ENCODE data around the gene LRP2BP. TPM values are rescaled to one million over a fixed set of nuclear protein-coding genes. Genes with fewer than 3 reads are reported as not detected.

LRP2BP gene
- total RNA-seq, 4 donors from 2014 or later: 0.85 to 2.1 (median 1.4) TPM

GRCh38 chr4:185371702-185372101 lies 24.0 kb downstream of the LRP2BP start:
- no peak for TF ChIP-seq CTCF (IDR thresholded peaks at IDR 0.05; ENCODE audit: low read depth)

DNA sequence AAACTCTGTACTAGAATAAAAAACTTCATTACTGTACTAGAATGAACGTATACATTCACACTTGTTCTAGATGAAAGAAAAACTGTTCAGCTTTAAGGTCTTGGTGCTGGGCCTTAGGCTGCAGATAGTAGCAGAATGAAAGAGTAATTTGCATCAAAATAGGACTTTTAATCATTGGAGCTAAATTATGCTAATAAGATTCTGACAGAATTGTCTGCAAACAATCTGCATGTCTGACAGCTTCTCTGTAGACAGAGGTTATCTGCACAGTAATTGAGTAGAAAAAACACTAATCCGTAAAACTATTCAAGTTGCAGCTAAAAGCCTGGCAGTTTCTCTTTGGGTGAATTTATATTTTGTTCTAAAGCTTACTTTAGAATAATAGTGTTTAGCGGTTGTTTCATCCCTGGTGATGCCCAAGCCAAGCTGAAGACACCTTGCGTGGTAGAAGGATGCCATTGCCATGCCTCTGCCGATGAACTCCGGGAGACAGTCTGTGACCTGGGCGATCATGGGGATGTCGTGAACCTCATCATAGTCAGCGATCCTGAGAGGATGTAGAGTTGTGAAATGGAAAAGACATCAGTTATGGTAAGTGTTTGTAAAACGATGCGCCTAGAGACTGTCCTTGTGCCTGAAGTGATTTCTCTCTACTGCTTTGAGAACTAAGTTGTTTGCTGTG lies 25.3 kb downstream of the LRP2BP start:
- no peak for TF ChIP-seq CTCF (IDR thresholded peaks at IDR 0.05; ENCODE audit: low read depth)

DNA sequence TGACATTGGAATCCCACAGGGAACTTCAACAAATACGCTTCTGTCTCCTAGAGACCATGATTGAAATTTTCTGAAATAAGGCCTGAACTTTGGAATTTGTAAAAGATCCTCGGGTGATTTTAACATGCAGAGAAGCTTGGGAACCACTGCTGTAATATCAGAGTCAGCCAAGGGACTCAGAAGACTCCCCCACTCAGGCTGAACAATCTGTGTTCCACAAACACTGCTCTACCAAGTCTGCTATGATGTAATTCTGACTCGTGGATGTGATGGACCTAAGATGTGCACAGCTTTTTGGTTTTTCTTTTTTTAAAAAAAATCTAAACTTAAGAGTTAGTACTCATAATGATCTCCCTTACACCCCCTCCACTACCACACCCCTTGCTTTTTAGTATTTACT lies 26.0 kb downstream of the LRP2BP start:
- no peak for TF ChIP-seq CTCF (IDR thresholded peaks at IDR 0.05; ENCODE audit: low read depth)

GRCh38 chr4:185364886-185365285 lies 30.8 kb downstream of the LRP2BP start:
- no peak for TF ChIP-seq CTCF (IDR thresholded peaks at IDR 0.05; ENCODE audit: low read depth)

GRCh38 chr4:185363251-185363650 lies 32.5 kb downstream of the LRP2BP start:
- no peak for TF ChIP-seq CTCF (IDR thresholded peaks at IDR 0.05; ENCODE audit: low read depth)

DNA sequence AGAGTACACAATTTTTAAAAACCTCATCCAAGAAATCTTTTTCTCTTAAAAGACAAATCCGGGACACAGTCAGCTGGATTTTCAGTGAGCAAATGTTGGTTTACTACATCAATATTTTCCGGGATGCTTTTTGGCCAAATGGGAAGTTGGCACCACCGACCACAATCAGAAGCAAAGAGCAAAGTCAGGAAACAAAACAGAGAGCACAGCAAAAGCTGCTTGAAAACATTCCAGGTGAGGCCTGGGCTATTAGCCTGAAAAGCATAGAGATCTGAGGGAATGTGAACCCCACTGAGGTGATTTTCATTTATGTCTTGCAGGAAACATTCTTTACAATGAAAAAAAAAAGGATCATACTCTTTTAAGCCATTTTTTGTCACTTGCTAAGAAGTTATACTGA lies 33.9 kb downstream of the LRP2BP start:
- no peak for TF ChIP-seq CTCF (IDR thresholded peaks at IDR 0.05; ENCODE audit: low read depth)

DNA sequence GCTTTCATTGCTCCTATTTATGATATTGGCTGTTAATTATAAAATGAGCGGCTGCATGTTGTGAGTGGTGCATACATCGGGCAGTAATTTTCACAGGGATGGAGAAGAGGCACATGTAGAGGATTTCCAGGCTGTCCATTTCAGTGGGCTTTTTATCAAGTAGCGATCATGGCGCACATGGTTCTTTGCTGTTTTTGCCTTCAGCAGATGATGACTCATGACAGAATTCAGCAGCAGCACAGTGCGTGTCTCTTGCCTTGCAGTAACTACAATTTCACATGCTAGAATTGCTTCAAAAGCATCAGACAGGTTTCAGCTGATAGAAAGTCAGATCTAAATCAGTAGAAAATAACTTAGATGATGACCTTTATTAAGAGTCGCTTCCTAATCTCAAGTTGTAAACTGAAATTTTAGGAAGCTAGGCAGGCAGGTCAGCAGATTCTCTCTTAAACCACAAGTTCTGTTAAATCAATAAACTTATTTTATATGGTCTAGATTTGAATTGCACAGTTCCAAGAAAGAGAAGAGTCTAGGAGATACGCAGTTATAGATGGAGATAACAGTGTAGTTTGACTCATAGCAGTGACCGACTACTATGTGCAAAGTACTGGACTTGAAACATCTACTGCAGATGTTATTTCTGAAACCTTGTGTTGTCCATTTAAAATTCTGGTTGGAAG lies 35.8 kb downstream of the LRP2BP start:
- no peak for TF ChIP-seq CTCF (IDR thresholded peaks at IDR 0.05; ENCODE audit: low read depth)
